Right forelimb (tissue), 1 donor: ENCODE measurements around the gene TAOK3.

ENCODE experiments used
- DNase-seq: peaks from one replicate; pipeline ENCODE4 v3.0.0-alpha.2; 2018

Gene TAOK3

GRCh38 chr12:118126119-118126757 is 246.5 kb downstream of the TAOK3 start:
- no peak for DNase-seq

- DNase-seq, result no peak
Observed at GRCh38 chr12:118125743-118126118, 247.0 kb downstream of the TAOK3 start.

- no peak for DNase-seq
Observed at GRCh38 chr12:118124333-118124874, 248.3 kb downstream of the TAOK3 start.

DNA sequence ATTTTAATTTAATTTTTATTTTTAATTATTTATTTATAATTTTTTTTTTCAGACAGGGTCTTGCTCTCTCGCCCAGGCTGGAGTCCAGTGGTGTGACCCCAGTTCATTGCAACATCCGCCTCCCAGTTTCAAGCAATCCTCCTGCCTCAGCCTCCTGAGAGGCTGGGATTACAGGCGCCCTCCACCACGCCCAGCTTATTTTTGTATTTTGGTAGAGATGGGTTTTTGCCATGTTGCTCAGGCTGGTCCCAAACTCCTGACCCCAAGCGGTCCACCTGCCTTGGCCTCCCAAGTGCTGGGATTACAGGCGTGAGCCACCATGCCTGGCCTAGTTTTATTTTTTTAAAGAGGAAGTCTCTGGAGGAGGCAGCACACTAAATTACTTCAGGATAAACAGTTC is 250.4 kb downstream of the TAOK3 start:
- DNase-seq, result no peak

DNA sequence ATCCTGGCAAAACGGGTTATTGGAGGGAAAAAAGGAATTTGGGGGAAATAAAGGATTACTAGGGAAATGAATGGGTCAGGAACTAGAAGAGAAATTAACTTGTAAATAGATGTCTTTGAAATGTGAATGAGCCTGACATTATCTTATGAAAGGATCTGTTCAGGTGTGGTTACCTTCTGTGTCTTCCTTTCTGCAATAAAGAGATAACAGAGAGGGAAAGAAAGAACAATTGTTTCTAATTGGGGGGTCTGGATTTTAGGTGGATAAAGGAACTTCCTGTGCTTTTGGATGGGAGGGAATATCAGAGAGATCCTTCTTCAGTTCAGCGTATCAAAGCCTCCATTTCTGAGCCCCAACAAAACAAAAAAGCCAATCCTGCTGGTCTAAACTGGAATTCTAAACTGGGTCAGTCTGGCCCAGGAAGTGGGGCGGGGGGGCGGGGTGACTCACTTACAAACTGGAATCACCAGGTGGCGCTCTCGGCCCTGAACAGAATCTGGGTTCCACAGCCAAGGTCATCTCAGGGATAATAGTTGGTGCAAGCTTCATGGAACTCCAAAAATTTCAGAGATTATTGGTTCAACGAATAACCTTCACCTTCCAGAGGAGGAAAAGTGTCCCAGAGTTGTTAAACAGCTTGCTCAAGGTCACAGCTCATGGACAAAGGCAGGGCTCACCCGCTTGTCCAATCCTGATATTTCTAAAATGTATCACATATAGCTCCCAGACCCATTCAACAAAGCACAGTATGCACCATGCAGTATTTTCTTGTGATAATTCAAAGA is 251.9 kb downstream of the TAOK3 start:
- DNase-seq, result peak; percentile 79

DNA sequence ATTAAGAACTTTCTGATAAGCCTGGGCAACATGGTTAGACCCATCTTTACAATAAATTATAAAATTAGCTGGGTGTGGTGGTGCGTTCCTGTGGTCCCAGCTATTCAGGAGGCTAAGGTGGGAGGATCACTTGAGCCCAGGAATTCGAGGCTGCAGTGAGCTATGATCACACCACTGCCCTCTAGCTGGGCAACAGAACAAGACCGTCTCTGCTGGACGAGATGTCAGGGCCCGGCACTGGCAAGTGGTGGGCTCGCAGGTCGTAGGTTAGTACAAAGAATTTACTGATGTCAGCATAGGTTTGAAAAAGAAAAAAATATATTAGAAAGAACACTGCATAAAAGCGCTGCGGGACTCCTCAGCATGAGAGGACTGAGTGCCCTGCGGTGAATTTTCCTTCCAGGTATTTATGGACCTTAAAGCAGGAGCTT is 253.2 kb downstream of the TAOK3 start:
- DNase-seq, result no peak

DNA sequence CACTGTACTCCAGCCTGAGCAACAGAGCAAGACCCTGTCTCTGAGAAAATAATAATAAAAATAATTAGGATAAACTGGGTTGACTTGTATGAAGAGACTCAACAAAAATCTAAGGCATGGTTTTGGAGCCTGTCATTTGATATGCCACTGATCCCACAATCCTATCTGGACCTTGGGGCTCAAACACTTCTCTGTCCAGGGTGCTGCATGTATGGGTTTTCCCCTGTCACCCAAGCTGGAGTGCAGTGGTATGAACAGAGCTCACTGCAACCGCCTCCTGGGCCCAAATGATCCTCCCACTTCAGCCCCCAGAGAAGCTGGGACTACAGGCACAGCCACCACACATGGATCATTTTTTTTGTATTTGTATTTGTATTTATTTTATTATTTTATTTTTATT is 263.6 kb downstream of the TAOK3 start:
- no peak for DNase-seq

DNA sequence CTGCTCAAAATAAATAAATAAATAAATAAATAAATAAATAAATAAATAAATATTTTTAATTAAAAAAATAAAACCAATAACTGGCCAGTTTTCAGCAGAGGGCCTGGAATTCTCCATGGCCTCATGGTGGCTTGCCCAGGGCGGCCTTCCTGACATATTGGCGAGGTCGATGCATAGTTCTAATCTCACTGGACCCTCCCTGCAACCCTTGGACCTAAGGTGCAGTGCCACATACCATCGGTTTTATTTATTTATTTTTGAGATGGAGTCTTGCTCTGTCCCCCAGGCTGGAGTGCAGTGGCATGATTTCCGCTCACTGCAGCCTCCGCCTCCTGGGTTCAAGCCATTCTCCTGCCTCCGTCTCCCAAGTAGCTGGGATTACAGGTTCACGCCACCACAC is 265.0 kb downstream of the TAOK3 start:
- no peak for DNase-seq

GRCh38 chr12:118107011-118107410 is 265.7 kb downstream of the TAOK3 start:
- DNase-seq, result no peak

- DNase-seq, result peak; percentile 72
Observed at GRCh38 chr12:118103601-118104382, 268.9 kb downstream of the TAOK3 start, which contains the start of gene VSIG10. VSIG10 (minus strand) TSS chr12:118104011; CDS start chr12:118103671, 340 bp downstream.

- DNase-seq, result no peak
Observed at GRCh38 chr12:118103201-118103600, 269.5 kb downstream of the TAOK3 start.

GRCh38 chr12:118102609-118103008 is 270.1 kb downstream of the TAOK3 start:
- DNase-seq, result no peak

DNA sequence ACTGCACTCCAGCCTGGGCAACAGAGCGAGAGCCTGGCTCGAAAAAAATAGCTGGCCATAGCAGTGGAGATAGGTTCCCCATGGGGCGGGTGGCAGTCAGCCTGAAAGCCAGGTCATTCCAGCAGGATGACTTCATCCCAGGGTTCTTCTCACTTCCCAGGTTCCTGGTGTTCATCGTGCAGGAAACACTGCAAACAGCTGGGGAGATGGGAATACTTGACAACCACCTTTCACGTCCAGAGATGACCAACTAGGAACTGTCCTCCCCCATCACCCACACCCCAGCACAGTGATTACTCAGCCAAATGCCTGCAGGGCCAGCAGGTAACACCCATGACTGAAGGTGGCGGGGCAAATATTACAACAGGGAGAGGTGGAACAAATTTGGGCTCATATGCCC is 270.6 kb downstream of the TAOK3 start:
- DNase-seq, result no peak

DNA sequence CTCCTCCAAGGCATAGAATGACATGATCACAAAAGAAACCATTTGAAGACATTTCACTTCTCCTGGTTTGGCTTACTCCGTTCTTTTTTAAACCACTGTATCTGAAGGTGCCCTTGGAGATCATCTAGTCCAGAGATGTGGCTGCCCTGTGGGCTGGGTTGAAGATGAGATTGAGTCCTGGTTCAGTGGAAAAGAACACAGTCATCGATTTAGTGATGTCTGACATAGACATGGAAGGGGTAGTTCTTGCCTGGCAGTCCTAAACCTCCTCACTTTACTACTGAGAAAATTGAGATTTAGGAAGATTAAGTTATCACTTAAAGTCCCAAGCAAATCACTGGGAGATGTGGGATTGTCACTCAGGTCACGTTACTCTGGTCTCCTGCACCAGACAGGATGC is 271.7 kb downstream of the TAOK3 start:
- no peak for DNase-seq
